Neural cell (in vitro differentiated cells): ENCODE data around the gene PLXNC1.

Experiments
- CTCF ChIP-seq: fragments of 450-650 bp; IDR thresholded peaks from 2 replicates; pipeline ENCODE4 v1.5.1; 2014; ENCODE audit warnings: antibody characterized with exemption, mild to moderate bottlenecking, moderate library complexity; ENCODE audit not compliant: poor library complexity, severe bottlenecking
- EP300 ChIP-seq: fragments of 450-650 bp; conservative IDR thresholded peaks from 2 replicates; pipeline ENCODE4 v1.6.1; 2014; ENCODE audit warnings: antibody characterized with exemption, mild to moderate bottlenecking, moderate library complexity; ENCODE audit not compliant: poor library complexity, severe bottlenecking
- EZH2 ChIP-seq: fragments of 200-600, 300-800 bp; shearing (Covaris generic), sonication (generic); IDR thresholded peaks from 2 replicates; pipeline ENCODE4 v1.6.1; 2014; ENCODE audit warnings: antibody characterized with exemption, low read length, borderline replicate concordance, mild to moderate bottlenecking; ENCODE audit not compliant: insufficient read depth, poor library complexity, severe bottlenecking
- RAD21 ChIP-seq: fragments of 450-650 bp; conservative IDR thresholded peaks from 2 replicates; pipeline ENCODE4 v1.6.1; 2014; ENCODE audit warnings: antibody characterized with exemption, mild to moderate bottlenecking, moderate library complexity
- SMC3 ChIP-seq: fragments of 450-650 bp; conservative IDR thresholded peaks from 2 replicates; pipeline ENCODE4 v1.6.1; 2014; ENCODE audit warnings: antibody characterized with exemption, mild to moderate bottlenecking, moderate library complexity; ENCODE audit not compliant: poor library complexity

GRCh38 chr12:94255428-94255827 is 107.1 kb downstream of the PLXNC1 start:
- no peak for TF ChIP-seq CTCF
- TF ChIP-seq EZH2, result no peak
- TF ChIP-seq SMC3, result no peak
- no peak for TF ChIP-seq EP300
- no peak for TF ChIP-seq RAD21
